ENCODE results near the gene TBL1XR1.
A peak's percentile ranks its signal among the peaks of the same experiment; 100 is the strongest.
"Not testable (repeated sequence)": the region's sequence is repeated elsewhere in the genome, so short reads cannot be mapped to it uniquely, and the experiment has no call there.

TBL1XR1 gene

DNA sequence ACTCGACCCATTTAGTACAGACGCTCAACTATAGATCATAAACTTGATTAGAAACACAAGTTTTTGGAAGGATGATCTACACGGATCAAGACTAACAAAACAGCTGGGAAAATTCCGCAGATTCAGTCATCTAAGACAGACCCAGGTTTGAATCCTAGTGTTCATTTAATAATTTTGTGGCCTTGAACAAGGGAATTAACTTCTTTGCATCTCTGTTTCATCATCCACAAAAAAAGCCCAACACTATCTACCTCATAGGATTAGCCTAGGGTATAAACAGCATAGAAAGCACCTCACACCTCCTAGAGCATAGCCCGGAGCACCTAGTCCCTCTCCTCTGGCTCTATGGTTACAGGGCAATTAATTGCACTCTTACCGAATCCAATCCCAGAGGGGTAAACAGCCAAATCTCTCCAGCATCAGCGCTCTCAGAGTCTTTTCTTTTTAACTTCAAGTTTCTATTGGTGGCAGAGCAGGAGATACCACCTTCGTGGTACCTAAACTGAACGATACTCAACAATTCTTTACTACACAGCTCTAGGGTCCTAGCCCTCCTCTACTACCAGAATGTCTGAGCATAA, 3.5 kb downstream of the TBL1XR1 start:
- no peak for TF ChIP-seq CTCF (conservative IDR thresholded peaks at IDR 0.05; ENCODE audit: low read depth, low read length)
- DNase-seq (ENCODE audit: low read depth) = no peak
- H3K4me3 ChIP-seq (ENCODE audit: low read depth, low read length) = peak overlapping the region; percentile 86

DNA sequence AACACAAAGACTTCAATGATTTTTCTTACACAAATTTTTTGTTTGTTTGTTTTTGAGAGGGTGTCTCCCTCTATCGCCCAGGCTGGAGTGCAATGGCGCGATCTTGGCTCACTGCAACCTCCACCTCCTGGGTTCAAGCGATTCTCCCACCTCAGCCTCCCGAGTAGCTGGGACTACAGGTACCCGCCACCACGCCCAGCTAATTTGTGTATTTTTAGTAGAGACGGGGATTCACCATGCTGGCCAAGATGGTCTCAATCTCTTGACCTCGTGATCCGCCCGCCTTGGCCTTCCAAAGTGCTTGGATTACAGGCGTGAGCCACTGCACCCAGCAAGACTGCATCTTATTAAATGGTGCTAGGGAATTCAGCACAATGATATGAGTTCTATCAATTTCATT, 4.0 kb downstream of the TBL1XR1 start:
- not testable (repeated sequence) for DNase-seq (ENCODE audit: low read depth); H3K4me3 ChIP-seq (ENCODE audit: low read depth, low read length)

GRCh38 chr3:177190756-177191681, 6.3 kb downstream of the TBL1XR1 start:
- peak; percentile 41 for DNase-seq (ENCODE audit: low read depth)
- H3K4me3 ChIP-seq (ENCODE audit: low read depth, low read length) = no peak overlapping the region
- TF ChIP-seq CTCF (conservative IDR thresholded peaks at IDR 0.05; ENCODE audit: low read depth, low read length) = no peak

DNA sequence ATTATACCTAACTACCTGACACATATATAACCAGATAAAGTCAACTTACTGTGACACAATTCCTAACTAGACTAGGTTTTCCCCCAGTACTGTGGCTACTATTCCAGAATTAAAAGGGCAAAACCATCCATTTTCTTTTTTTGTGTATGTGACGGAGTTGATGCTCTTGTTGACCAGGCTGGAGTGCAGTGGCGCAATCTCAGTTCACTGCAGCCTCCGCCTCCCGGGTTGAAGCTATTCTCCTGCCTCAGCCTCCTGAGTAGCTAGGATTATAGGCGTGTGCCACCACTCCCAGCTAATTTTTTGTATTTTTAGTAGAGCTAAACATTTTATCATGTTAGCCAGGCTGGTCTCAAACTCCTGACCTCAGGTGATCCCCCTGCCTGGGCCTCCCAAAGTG, 7.1 kb downstream of the TBL1XR1 start:
- not testable (repeated sequence) for H3K4me3 ChIP-seq (ENCODE audit: low read depth, low read length); DNase-seq (ENCODE audit: low read depth)

- DNase-seq (ENCODE audit: low read depth); H3K4me3 ChIP-seq (ENCODE audit: low read depth, low read length): not testable (repeated sequence)
Measured at GRCh38 chr3:177188325-177188724, 9.0 kb downstream of the TBL1XR1 start.

GRCh38 chr3:177186306-177186705, 11.0 kb downstream of the TBL1XR1 start:
- DNase-seq (ENCODE audit: low read depth) = no peak
- no peak for TF ChIP-seq CTCF (conservative IDR thresholded peaks at IDR 0.05; ENCODE audit: low read depth, low read length)
- H3K4me3 ChIP-seq (ENCODE audit: low read depth, low read length) = no peak overlapping the region

DNA sequence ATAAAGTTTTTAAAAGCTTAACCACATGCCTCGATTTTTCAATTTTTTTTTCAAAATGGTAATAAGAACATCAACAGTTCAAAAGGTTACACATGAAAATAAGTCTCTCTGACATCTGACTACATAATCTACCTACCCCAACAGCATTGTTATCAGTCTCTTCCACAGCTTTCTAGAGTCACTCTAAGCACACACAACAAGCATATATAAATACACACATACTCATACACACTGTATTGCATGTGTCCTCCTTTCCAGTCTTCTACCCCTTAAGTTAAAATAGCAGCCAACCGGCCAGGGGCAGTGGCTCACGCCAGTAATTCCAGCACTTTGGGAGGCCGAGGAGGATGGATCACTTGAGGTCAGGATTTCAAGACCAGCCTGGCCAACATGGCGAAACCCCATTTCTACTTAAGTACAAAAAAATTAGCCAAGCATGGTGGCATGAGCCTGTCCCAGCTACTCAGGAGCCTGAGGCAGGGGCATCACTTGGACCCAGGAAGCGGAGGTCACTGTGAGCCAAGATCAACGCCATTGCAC, 12.2 kb downstream of the TBL1XR1 start:
- no peak overlapping the region for H3K4me3 ChIP-seq (ENCODE audit: low read depth, low read length)
- no peak for TF ChIP-seq CTCF (conservative IDR thresholded peaks at IDR 0.05; ENCODE audit: low read depth, low read length)
- no peak for DNase-seq (ENCODE audit: low read depth)

DNA sequence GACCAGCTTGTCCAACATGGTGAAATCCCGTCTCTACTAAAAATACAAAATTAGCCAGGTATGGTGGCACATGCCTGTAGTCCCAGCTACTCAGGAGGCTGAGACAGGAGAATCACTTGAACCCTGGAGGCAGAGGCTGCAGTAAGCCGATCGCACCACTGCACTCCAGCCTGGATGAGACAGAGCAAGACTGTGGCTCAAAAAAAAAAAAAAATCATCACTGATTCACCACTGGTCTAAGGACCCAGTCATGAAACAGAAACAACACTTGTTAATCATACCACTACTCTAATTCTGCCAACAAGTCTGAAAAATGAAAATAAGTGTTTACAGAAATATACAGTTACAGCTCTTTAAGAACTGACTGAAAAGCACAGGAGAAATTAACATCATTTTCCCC, 12.7 kb downstream of the TBL1XR1 start:
- peak; percentile 38 for DNase-seq (ENCODE audit: low read depth)
- not testable (repeated sequence) for H3K4me3 ChIP-seq (ENCODE audit: low read depth, low read length)

GRCh38 chr3:177182352-177182751, 14.9 kb downstream of the TBL1XR1 start:
- H3K4me3 ChIP-seq (ENCODE audit: low read depth, low read length) = no peak overlapping the region
- no peak for TF ChIP-seq CTCF (conservative IDR thresholded peaks at IDR 0.05; ENCODE audit: low read depth, low read length)
- no peak for DNase-seq (ENCODE audit: low read depth)
